Memory B cell (primary cell): Measurements from ENCODE around the gene CPT2.
A peak's percentile ranks its signal among the peaks of the same experiment; 100 is the strongest.

Source experiments
- ATAC-seq: fragments of 150-1000 bp; cut with Tn5 transposase; 2 replicates; pipeline ENCODE4 v1.10.0; 2021; ENCODE audit warnings: low read depth, mild to moderate bottlenecking, moderate library complexity
- DNase-seq, 2 donors: peaks; one replicate each; pipeline ENCODE4 v3.0.0; 2022; ENCODE audit warnings: low spot score in 2 of 2
- H3K27ac Mint-ChIP-seq: one replicate; pipeline ENCODE4 v1.8.0; 2022; ENCODE audit warnings: mild to moderate bottlenecking, moderate library complexity, mixed read lengths
- H3K27me3 Mint-ChIP-seq: one replicate; pipeline ENCODE4 v1.8.0; 2022; ENCODE audit warnings: mixed read lengths
- H3K36me3 Mint-ChIP-seq: one replicate; pipeline ENCODE4 v1.8.0; 2022; ENCODE audit warnings: mild to moderate bottlenecking, mixed read lengths
- H3K4me1 Mint-ChIP-seq: one replicate; pipeline ENCODE4 v1.8.0; 2022; ENCODE audit warnings: mixed read lengths
- H3K4me3 Mint-ChIP-seq: one replicate; pipeline ENCODE4 v1.8.0; 2022; ENCODE audit warnings: mild to moderate bottlenecking, moderate library complexity, mixed read lengths
- H3K9me3 Mint-ChIP-seq: one replicate; pipeline ENCODE4 v1.8.0; 2022; ENCODE audit warnings: mixed read lengths

The CPT2 gene

DNA sequence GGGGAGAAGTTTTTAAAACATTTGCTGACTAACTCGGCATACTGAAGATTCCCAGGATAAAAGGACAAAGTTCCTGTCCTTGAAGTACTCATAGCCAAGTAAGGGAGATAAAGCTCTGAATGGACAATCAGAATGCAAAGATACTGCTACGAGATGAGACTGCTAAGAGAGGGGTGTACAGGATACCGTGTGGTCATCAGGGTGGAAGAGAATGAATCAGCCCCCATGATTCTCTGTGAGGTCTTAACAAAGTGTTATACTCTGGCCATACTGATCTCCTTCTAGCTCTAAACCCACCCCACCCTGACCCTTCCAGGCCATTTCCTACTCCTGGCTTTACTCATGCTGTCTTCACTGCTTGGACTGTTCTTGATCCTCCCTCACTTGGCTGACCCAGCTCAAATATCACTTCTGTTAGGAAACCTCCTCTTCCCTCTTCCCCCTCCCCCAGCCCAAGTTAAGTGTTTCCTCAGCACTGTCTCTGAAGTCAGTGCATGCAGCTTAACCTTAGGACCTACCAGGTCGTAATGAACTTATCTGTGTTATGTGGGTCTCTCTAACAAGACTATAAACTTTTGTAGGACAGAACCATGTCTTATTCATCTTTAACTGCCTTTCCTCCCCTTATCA is 57.5 kb downstream of the CPT2 start:
- ATAC-seq, result no peak
- no peaks in the 10 kb centered on the region for H3K4me1 Mint-ChIP-seq
- H3K4me3 Mint-ChIP-seq, result no peak overlapping the region
- no peaks in the 10 kb centered on the region for H3K27me3 Mint-ChIP-seq
- no peak for DNase-seq
- H3K36me3 Mint-ChIP-seq, result peaks cover 11% of the 10 kb centered on the region
- no peaks in the 10 kb centered on the region for H3K9me3 Mint-ChIP-seq
- no peak overlapping the region for H3K27ac Mint-ChIP-seq

DNA sequence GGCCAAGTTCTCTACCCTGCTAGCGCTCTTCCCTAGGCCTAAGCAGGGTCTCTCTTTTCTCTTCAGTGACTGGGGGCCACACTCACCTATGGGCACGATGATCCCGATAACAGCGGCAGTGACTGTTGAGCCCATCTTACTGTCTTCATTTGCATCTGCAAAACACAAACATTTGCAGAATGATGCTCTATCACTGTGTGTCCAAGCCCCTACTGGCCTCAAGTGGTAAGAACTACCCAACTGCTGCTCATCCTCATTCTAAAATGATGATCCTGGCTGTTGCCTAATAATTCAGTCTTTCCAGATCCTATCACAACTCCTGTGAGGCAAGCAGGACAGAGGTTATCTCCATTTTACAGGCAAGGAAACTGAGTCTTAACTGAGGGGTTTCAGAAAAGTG is 58.4 kb downstream of the CPT2 start:
- H3K27ac Mint-ChIP-seq, result no peak overlapping the region
- peaks cover 5% of the 10 kb centered on the region for H3K4me1 Mint-ChIP-seq
- no peak overlapping the region for H3K4me3 Mint-ChIP-seq
- peaks cover 9% of the 10 kb centered on the region for H3K36me3 Mint-ChIP-seq
- DNase-seq, result no peak
- no peaks in the 10 kb centered on the region for H3K27me3 Mint-ChIP-seq
- ATAC-seq, result no peak
- no peaks in the 10 kb centered on the region for H3K9me3 Mint-ChIP-seq

DNA sequence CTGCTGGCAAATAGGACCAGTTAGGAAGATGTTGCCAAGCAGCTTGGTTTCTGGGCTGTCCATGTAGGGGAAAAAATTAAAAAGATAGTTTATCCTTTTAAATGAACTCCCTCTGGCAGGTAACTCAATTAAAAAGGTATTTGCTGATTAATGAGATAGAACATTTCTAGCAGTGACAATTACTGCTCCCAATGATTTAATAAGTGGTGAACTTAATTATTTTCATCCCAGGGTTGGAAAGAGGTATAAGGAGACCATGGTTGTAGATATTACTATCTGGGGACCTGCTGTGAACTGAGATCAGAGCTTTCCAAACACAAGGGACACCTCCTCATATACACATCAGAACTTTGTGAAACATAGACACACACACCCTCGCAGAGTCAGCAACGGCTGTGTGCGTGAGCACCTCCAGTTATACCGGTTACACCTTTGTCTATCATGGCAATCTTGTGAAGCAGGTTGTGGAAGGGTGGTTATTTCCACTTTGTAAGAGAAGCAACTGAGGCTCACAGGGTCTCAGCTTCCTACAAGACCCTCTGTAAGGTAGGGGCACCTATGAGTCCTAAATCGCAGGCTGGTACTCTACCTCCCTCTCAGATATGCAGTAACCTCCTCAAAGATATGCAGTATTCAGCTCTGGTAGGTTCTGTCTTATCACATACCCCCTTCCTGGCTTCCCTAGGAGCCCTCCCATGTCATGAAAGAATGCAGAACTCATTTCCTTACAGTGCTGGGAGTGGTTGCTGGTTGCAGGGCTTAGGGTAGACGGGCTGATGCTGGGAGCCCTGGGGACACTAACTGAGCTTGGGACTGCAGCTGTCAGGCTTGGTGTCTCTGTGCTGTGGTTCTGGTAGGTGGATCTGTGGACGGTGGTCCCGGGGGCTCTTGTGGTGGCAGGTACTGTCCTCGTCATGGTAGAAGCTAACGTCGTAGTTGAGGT is 60.2 kb downstream of the CPT2 start:
- Mint-ChIP-seq H3K9me3 (no peaks in the 10 kb centered on the region), H3K4me3 (no peak overlapping the region), H3K36me3 (peaks cover 4% of the 10 kb centered on the region), H3K4me1 (peaks cover 11% of the 10 kb centered on the region), H3K27me3 (no peaks in the 10 kb centered on the region), H3K27ac (no peak overlapping the region)
- ATAC-seq, result no peak
- no peak for DNase-seq

DNA sequence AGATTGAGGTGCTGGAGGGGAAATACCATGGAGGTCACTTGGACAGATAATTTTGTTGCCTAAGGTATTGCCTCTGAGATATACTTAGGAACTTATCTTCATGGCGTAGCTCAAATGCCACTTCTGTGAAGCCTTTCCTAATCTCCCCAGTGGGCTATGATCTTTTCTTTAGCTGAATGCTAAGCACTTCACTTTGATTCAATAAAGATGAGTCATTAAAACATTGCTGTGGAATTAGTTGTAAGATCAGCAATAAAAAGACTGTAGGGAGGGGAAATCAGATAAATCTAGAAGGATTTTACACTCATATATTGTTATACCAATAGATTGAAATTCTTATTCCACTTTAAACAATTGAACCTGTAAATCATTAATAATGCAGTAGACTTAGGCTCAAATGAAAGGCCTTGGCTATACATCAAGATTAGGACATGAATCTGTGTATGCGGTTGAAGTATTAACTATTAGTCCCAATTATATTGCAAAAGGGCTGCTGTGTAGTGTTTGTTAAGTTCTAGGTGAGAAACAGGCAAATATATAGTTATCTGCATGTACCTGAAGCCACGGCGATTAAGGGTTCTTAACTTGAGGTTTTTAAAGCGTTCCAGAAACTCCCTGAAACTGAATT is 60.9 kb downstream of the CPT2 start:
- peaks cover 11% of the 10 kb centered on the region for H3K4me1 Mint-ChIP-seq
- no peak overlapping the region for H3K4me3 Mint-ChIP-seq
- no peaks in the 10 kb centered on the region for H3K27me3 Mint-ChIP-seq
- DNase-seq (no peak), ATAC-seq (no peak)
- H3K27ac Mint-ChIP-seq, result no peak overlapping the region
- peaks cover 4% of the 10 kb centered on the region for H3K36me3 Mint-ChIP-seq
- no peaks in the 10 kb centered on the region for H3K9me3 Mint-ChIP-seq

DNA sequence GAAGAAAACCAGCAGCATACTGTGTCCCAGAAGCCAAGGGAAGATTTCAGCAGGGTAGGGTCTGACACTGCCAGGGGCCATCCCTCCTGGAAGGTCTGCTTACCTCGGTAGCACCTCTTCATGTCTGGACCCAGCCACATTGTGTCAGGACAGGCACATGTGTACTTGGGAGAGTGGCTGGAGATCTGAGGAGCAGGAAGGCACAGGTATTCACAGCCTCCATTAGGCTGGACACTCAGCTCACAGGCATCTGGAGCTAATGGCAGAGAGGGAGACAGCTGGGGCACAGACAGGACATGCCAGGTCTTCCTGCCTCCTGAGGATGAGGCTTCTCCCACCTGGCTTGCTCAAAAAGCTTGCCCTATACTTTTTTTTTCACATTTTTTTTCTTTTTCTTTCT is 61.6 kb downstream of the CPT2 start:
- ATAC-seq (no peak), DNase-seq (no peak)
- Mint-ChIP-seq H3K27ac (no peak overlapping the region), H3K36me3 (peaks cover 4% of the 10 kb centered on the region), H3K4me1 (peaks cover 11% of the 10 kb centered on the region), H3K9me3 (no peaks in the 10 kb centered on the region), H3K27me3 (no peaks in the 10 kb centered on the region), H3K4me3 (no peak overlapping the region)

DNA sequence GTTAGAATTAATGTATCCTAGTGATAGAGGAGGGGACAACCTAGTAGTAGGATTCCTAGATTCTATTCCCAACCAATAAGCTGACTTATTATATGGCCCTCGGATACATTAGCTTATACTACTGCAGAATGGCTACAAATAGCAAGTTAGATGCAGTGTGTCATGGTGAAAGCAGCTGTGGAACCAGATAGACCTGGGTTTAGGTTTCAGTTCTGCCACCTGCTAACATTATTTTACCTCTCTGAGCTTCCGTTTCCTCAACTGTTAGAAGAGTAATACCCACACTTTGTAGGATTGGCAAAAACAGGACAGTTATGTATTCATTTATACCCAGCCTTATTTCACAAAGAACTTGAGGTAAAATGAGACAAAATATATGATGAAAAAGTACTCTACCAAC is 63.3 kb downstream of the CPT2 start:
- no peaks in the 10 kb centered on the region for H3K27me3 Mint-ChIP-seq
- H3K4me1 Mint-ChIP-seq, result peaks cover 11% of the 10 kb centered on the region
- DNase-seq (no peak), ATAC-seq (peak; percentile 71)
- H3K9me3 Mint-ChIP-seq, result no peaks in the 10 kb centered on the region
- H3K4me3 Mint-ChIP-seq, result peak overlapping the region; percentile 8
- H3K36me3 Mint-ChIP-seq, result peaks cover 10% of the 10 kb centered on the region
- H3K27ac Mint-ChIP-seq, result peak overlapping the region; percentile 82

DNA sequence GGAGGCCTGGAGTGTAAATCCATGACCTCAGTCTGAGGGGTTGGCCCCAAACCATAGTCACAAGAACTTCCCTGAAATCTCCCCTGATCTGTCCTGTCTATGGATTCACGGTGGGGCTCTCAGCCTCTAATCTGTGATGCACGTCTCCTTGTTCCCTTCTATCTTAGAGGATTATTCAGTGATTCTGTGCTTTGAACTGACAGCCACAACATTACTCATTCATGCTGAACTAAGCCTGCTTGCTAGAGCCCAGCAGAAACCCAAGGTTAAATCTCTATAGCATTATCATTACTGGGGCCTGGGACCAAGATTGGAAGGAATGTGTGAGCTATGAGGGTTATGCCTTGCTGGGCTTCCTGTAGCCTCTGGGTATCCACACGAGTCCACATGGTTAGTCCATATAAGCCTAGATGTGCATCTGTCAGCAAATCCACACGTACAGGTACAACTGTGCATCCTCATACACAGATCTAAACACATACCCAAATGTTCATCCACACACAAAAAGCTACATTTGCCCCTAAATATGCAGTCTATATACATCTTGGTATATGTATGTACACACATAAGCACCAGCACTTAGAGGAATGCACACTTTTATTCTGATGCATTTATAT is 64.1 kb downstream of the CPT2 start:
- H3K4me1 Mint-ChIP-seq, result peaks cover 11% of the 10 kb centered on the region
- peak overlapping the region; percentile 25 for H3K27ac Mint-ChIP-seq
- no peak for ATAC-seq
- peaks cover 10% of the 10 kb centered on the region for H3K36me3 Mint-ChIP-seq
- no peaks in the 10 kb centered on the region for H3K9me3 Mint-ChIP-seq
- H3K4me3 Mint-ChIP-seq, result no peak overlapping the region
- no peak for DNase-seq
- no peaks in the 10 kb centered on the region for H3K27me3 Mint-ChIP-seq

DNA sequence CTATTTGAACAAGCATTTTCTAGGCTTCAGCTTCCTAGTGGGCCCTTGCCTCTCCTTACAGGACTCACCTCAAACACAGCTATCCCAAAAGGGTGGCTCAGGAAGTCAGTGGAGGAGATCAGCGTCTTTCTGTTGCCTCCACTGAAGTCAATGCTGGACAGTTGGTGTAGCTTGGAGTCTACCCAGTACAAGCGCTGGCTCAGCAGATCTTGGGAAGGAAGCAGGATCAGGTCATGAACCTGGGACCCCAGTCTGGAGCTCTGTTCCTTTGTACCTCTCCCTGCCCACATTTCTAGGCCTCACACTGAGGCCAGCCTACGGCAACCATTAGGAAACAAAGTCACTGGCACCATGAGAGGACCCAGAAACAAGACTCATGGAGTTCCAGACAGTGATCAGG is 65.4 kb downstream of the CPT2 start:
- peaks cover 11% of the 10 kb centered on the region for H3K4me1 Mint-ChIP-seq
- H3K9me3 Mint-ChIP-seq, result no peaks in the 10 kb centered on the region
- H3K4me3 Mint-ChIP-seq, result no peak overlapping the region
- H3K27me3 Mint-ChIP-seq, result no peaks in the 10 kb centered on the region
- DNase-seq (no peak), ATAC-seq (no peak)
- peaks cover 10% of the 10 kb centered on the region for H3K36me3 Mint-ChIP-seq
- H3K27ac Mint-ChIP-seq, result no peak overlapping the region
